CD8-positive, alpha-beta memory T cell (primary cell): ENCODE data around the gene OMA1. TPM values are rescaled to one million over a fixed set of nuclear protein-coding genes. Genes with fewer than 3 reads are reported as not detected.

Source experiments
- CTCF ChIA-PET: fragments of 350-600 bp; sonication (Branson Sonifier 250); formaldehyde crosslinking; loops from one replicate; lab custom pipeline; 2021; ENCODE audit warnings: antibody characterized with exemption; lab: Charles Lee
- POLR2A ChIA-PET: fragments of 350-600 bp; sonication (Branson Sonifier 250); formaldehyde crosslinking; loops from one replicate; lab custom pipeline; 2021; ENCODE audit warnings: antibody characterized with exemption; lab: Charles Lee
- DNase-seq, 5 donors: peaks; one replicate each; pipeline versions ENCODE4 v3.0.0 to v3.0.0-alpha.2; 2020 to 2022; ENCODE audit warnings: mixed read lengths in 1 of 5
- H3K27ac ChIP-seq: one replicate; pipeline ENCODE4 v1.7.0; 2013; ENCODE audit warnings: low read depth, mild to moderate bottlenecking, low read length, moderate library complexity
- H3K27me3 ChIP-seq: 2 replicates; pipeline ENCODE4 v1.7.0; 2013; ENCODE audit warnings: low read length, mild to moderate bottlenecking; ENCODE audit not compliant: insufficient read depth, poor library complexity, severe bottlenecking
- H3K36me3 ChIP-seq: 2 replicates; pipeline ENCODE4 v1.7.0; 2013; ENCODE audit warnings: mild to moderate bottlenecking, low read length, moderate library complexity; ENCODE audit not compliant: insufficient read depth
- H3K4me1 ChIP-seq: 2 replicates; pipeline ENCODE4 v1.7.0; 2013; ENCODE audit warnings: mild to moderate bottlenecking, low read length, moderate library complexity; ENCODE audit not compliant: insufficient read depth
- H3K4me3 ChIP-seq: 2 replicates; pipeline ENCODE4 v1.7.0; 2013; ENCODE audit warnings: mild to moderate bottlenecking, low read length
- H3K9me3 ChIP-seq: 2 replicates; pipeline ENCODE4 v1.7.0; 2013; ENCODE audit warnings: mild to moderate bottlenecking, low read length
- H3K27ac Mint-ChIP-seq, 8 donors: one replicate each; pipeline ENCODE4 v1.8.0; 2020 to 2021; ENCODE audit warnings: mixed read lengths in 8 of 8, mild to moderate bottlenecking in 6 of 8, inconsistent platforms in 3 of 8, moderate library complexity in 3 of 8
- H3K27me3 Mint-ChIP-seq, 2 donors: one replicate each; pipeline ENCODE4 v1.8.0; 2020 to 2021; ENCODE audit warnings: mixed read lengths in 2 of 2, mild to moderate bottlenecking in 1 of 2, moderate library complexity in 1 of 2
- H3K36me3 Mint-ChIP-seq, 3 donors: one replicate each; pipeline ENCODE4 v1.8.0; 2020 to 2021; ENCODE audit warnings: mixed read lengths in 3 of 3, inconsistent platforms in 1 of 3, mild to moderate bottlenecking in 1 of 3
- H3K4me1 Mint-ChIP-seq, 3 donors: one replicate each; pipeline ENCODE4 v1.8.0; 2020 to 2021; ENCODE audit warnings: mixed read lengths in 3 of 3, inconsistent platforms in 1 of 3, mild to moderate bottlenecking in 1 of 3
- H3K4me3 Mint-ChIP-seq, 7 donors: one replicate each; pipeline ENCODE4 v1.8.0; 2020 to 2021; ENCODE audit warnings: mixed read lengths in 7 of 7, mild to moderate bottlenecking in 6 of 7, moderate library complexity in 4 of 7, inconsistent platforms in 2 of 7
- H3K9me3 Mint-ChIP-seq, 5 donors: one replicate each; pipeline ENCODE4 v1.8.0; 2020 to 2022; ENCODE audit warnings: mixed read lengths in 5 of 5, mild to moderate bottlenecking in 3 of 5, moderate library complexity in 2 of 5, inconsistent platforms in 1 of 5
- polyA plus RNA-seq: library from polyadenylated mRNA; unstranded; fragments of 300-500 nt; fragmentation: Illumina TruSeq; gene quantifications from one replicate; pipeline ENCODE4 v1.2.3, GENCODE V29; 2021
- total RNA-seq, 2 experiments: library from RNA; stranded (reverse); gene quantifications; one replicate each; pipeline ENCODE4 v1.2.3, GENCODE V29; 2021

Gene OMA1
- total and polyA plus RNA-seq, 3 experiments from 2014 or later = 15.9 to 40.5 (median 17.6) TPM

DNA sequence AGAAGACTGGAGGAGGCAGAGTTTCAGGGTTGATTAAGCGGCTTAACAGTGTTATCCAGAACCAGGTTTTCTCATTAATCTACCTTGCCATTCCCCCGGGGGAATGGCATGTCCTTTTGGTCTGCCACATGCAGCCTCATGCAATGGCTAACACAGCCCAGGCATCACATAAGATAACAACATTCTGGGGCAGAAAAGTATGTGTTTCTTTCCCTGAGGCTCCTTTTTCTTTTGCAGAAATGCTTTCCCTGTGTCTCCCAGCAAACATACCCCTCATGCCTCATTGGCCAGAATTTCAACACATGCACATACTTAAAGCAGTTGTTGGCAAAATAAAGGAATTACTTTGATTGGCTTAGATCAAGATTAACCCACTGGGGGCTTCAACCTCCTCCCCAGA lies 98.6 kb downstream of the OMA1 start:
- Mint-ChIP-seq H3K4me1 (no peaks in the 10 kb centered on the region), H3K9me3 (peaks cover 0 to 2% (median 0%) of the 10 kb centered on the region in 5 donors)
- CTCF ChIA-PET = no interaction called here

DNA sequence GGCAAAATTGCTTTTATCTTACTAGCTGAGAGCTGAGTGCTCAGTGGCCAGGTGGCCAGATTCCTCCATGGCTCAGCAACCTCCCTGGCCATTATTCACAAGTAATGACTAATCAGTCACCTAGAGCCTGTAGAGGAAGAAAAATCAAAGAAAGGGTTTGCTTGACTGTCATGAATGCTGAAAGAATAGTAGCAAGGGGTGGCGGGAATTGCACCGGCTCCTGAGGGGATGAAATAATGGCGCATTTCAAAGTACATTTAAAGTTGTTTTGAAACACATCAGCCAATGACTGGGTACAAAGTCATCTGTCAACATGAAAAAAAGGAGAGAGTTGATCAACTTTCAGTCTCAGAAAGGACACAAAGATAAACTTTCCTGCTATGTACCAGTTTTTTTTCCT lies 99.5 kb downstream of the OMA1 start:
- POLR2A ChIA-PET = no interaction called here
- Histone ChIP-seq H3K36me3 (no peaks in the 10 kb centered on the region), H3K4me3 (no peak overlapping the region), H3K9me3 (no peaks in the 10 kb centered on the region), H3K4me1 (no peaks in the 10 kb centered on the region), H3K27me3 (no peaks in the 10 kb centered on the region), H3K27ac (no peak overlapping the region)
- CTCF ChIA-PET = no interaction called here
- no peak overlapping the region for H3K4me3 Mint-ChIP-seq
- H3K27me3 Mint-ChIP-seq = peaks cover 0 to 5% of the 10 kb centered on the region in 2 donors
- DNase-seq = no peak
- H3K36me3 Mint-ChIP-seq = peaks cover 0 to 14% (median 11%) of the 10 kb centered on the region in 3 donors
- no peak overlapping the region for H3K27ac Mint-ChIP-seq
- peaks cover 0 to 2% (median 0%) of the 10 kb centered on the region in 5 donors for H3K9me3 Mint-ChIP-seq
- H3K4me1 Mint-ChIP-seq = no peaks in the 10 kb centered on the region

More for the DNA sequence above, 98.6 kb downstream of the OMA1 start:
- Histone ChIP-seq H3K4me1 (no peaks in the 10 kb centered on the region), H3K27ac (no peak overlapping the region), H3K36me3 (no peaks in the 10 kb centered on the region), H3K27me3 (no peaks in the 10 kb centered on the region), H3K4me3 (no peak overlapping the region), H3K9me3 (no peaks in the 10 kb centered on the region)
- Mint-ChIP-seq H3K27me3 (peaks cover 0 to 5% of the 10 kb centered on the region in 2 donors), H3K4me3 (no peak overlapping the region), H3K36me3 (peaks cover 1 to 14% (median 11%) of the 10 kb centered on the region in 3 donors), H3K27ac (peak overlapping the region in 1 of 8 donors; percentile 11)
- POLR2A ChIA-PET = no interaction called here
- no peak for DNase-seq

DNA sequence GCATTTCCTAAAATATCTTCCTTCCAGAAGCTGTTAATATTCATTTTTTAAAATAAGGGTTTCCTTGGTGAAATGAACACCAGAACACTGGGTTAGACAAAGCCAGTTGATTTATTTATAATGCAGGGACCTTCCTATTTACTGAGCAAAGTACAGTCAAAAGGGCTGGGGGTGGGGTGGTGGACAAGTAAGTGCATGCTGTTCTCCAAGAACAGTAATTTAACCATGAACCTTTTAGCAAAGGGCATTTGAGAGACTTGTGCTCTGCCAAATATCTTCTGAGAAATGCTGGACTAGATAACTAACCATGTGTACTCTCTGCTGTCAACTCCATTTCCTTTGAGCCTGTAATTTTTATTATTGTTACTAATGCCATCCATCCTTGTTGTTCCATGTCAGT lies 100.2 kb downstream of the OMA1 start:
- Mint-ChIP-seq H3K4me3 (no peak overlapping the region), H3K36me3 (peaks cover 0 to 17% (median 14%) of the 10 kb centered on the region in 3 donors), H3K27me3 (peaks cover 0 to 5% of the 10 kb centered on the region in 2 donors), H3K4me1 (peaks cover 0 to 2% (median 0%) of the 10 kb centered on the region in 3 donors), H3K9me3 (peaks cover 0 to 2% (median 0%) of the 10 kb centered on the region in 5 donors), H3K27ac (no peak overlapping the region)
- Histone ChIP-seq H3K4me1 (no peaks in the 10 kb centered on the region), H3K27me3 (no peaks in the 10 kb centered on the region), H3K27ac (no peak overlapping the region), H3K36me3 (no peaks in the 10 kb centered on the region), H3K9me3 (no peaks in the 10 kb centered on the region), H3K4me3 (no peak overlapping the region)
- DNase-seq = no peak
- CTCF ChIA-PET = no interaction called here
- POLR2A ChIA-PET = no interaction called here

DNA sequence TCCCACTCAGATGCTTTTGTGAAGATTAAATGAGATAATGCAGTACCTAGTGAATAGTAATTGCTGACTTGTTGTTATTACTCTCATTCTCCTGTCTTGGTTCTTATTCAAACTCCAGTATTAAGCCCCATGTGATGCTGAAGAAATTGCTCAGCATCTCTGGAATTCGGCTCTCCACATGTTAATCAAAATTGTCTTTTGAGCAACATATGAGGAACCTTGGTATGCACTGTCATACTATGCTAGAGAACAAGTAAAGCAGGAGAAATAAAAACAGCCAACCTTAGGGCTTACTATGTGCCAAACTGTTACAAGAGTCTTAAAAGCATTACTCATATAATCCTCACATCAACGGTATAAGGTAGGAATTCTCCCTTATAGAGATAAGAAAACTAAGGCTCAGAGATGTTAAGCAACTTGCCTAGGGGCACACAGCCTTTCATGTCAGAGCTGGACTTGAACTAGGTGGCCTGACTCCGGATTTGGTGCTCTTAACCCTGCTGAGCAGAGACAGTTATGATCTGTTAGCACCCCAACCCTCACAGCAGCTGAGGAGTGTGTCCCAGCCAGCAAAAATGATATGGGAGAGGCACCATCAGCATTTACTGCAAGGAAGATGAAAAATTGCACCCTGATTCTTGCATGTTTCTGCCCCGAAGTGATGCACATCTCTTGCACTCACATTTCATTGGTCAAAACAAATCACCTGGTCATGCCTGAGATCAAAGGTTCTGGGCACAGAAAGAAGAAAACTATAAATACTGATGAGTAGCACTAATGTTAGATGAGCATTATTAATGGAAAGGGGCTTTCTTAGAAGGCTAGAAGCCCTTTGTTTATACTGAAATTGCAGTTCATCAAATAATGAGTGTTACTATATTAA lies 102.3 kb downstream of the OMA1 start:
- Histone ChIP-seq H3K27me3 (no peaks in the 10 kb centered on the region), H3K4me1 (no peaks in the 10 kb centered on the region), H3K36me3 (no peaks in the 10 kb centered on the region), H3K27ac (no peak overlapping the region), H3K4me3 (no peak overlapping the region), H3K9me3 (no peaks in the 10 kb centered on the region)
- Mint-ChIP-seq H3K4me3 (no peak overlapping the region), H3K27ac (no peak overlapping the region), H3K36me3 (peaks cover 0 to 19% (median 17%) of the 10 kb centered on the region in 3 donors), H3K27me3 (peaks cover 0 to 2% of the 10 kb centered on the region in 2 donors), H3K4me1 (peaks cover 0 to 2% (median 0%) of the 10 kb centered on the region in 3 donors), H3K9me3 (peaks cover 0 to 2% (median 0%) of the 10 kb centered on the region in 5 donors)
- POLR2A ChIA-PET = no interaction called here
- CTCF ChIA-PET = no interaction called here
- DNase-seq = no peak

DNA sequence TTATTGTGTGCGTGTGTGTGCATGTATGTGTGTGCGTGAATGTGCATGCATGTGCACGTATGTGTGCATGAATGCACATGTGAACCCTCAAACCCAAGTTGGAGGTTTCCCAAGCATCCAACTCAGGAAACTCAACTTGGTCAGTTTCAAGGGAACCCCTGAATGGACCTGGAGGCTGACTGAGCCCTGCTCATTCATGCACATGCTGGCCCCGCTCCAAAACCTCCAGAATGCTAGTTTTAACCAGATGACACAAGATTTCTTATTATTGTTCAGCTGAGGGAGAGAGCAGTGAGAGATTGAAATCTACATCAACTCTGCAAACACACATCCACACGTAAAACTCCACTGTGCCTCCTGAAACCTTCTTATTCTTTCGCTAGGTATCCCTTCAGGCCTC lies 104.4 kb downstream of the OMA1 start:
- H3K4me1 Mint-ChIP-seq = peaks cover 0 to 2% (median 0%) of the 10 kb centered on the region in 3 donors
- Histone ChIP-seq H3K4me3 (no peak overlapping the region), H3K36me3 (no peaks in the 10 kb centered on the region), H3K9me3 (no peaks in the 10 kb centered on the region), H3K27me3 (no peaks in the 10 kb centered on the region), H3K4me1 (no peaks in the 10 kb centered on the region), H3K27ac (no peak overlapping the region)
- H3K9me3 Mint-ChIP-seq = no peaks in the 10 kb centered on the region
- ChIA-PET CTCF (no interaction called here), POLR2A (no interaction called here)
- H3K4me3 Mint-ChIP-seq = no peak overlapping the region
- H3K36me3 Mint-ChIP-seq = peaks cover 0 to 15% (median 9%) of the 10 kb centered on the region in 3 donors
- no peaks in the 10 kb centered on the region for H3K27me3 Mint-ChIP-seq
- no peak for DNase-seq
- H3K27ac Mint-ChIP-seq = no peak overlapping the region

DNA sequence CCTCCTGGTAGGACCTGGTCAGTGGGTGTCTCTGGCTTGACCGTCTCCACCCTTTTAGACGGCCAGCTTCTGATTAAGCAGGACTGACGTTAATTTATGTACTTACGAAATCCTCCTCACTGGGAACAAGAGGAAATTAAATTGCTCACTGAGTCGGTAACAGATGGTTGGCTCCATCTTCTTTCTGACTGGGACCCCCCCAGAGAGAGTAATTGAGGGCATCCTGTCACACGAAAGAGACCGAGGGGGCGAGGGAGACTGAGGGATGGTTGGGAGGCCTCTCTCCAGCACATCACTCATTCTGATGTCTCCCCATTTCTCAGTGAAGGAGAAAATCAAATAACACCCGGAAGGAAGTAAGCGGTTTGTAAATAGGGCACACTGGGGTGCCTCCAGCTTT lies 104.8 kb downstream of the OMA1 start:
- no peak overlapping the region for H3K4me3 Mint-ChIP-seq
- Histone ChIP-seq H3K4me1 (no peaks in the 10 kb centered on the region), H3K27ac (no peak overlapping the region), H3K27me3 (no peaks in the 10 kb centered on the region), H3K36me3 (no peaks in the 10 kb centered on the region), H3K9me3 (no peaks in the 10 kb centered on the region), H3K4me3 (no peak overlapping the region)
- ChIA-PET POLR2A (no interaction called here), CTCF (no interaction called here)
- H3K36me3 Mint-ChIP-seq = peaks cover 0 to 15% (median 9%) of the 10 kb centered on the region in 3 donors
- H3K9me3 Mint-ChIP-seq = no peaks in the 10 kb centered on the region
- no peak for DNase-seq
- H3K27me3 Mint-ChIP-seq = no peaks in the 10 kb centered on the region
- H3K27ac Mint-ChIP-seq = no peak overlapping the region
- peaks cover 0 to 2% (median 0%) of the 10 kb centered on the region in 3 donors for H3K4me1 Mint-ChIP-seq

DNA sequence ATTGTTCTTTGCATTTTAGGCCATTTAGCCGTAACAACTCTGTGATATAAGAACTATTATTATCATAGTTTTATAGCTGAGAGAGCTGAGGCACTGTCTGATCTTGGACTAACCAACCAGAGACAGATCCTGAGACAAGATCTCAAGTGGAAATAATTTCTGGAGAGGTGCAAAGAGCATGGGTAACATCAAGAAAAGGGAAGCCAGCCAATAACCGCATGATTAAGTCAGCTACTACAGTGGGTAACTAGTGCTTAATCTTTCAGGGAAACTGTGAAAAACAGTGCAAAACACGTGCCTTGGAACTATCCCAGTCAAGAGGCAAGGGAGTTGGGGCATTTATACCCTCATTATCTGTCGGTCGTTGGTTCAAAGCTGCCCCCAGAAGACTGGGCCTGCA lies 105.8 kb downstream of the OMA1 start:
- no peak overlapping the region for H3K4me3 Mint-ChIP-seq
- peaks cover 0 to 14% (median 9%) of the 10 kb centered on the region in 3 donors for H3K36me3 Mint-ChIP-seq
- no peak overlapping the region for H3K27ac ChIP-seq
- no peaks in the 10 kb centered on the region for H3K9me3 Mint-ChIP-seq
- no peaks in the 10 kb centered on the region for H3K27me3 Mint-ChIP-seq
- H3K4me1 Mint-ChIP-seq = peaks cover 0 to 2% (median 0%) of the 10 kb centered on the region in 3 donors
- ChIA-PET CTCF (no interaction called here), POLR2A (no interaction called here)
- H3K27me3 ChIP-seq = no peaks in the 10 kb centered on the region
- no peak overlapping the region for H3K4me3 ChIP-seq
- no peak overlapping the region for H3K27ac Mint-ChIP-seq
- no peaks in the 10 kb centered on the region for H3K9me3 ChIP-seq
- H3K4me1 ChIP-seq = no peaks in the 10 kb centered on the region
- H3K36me3 ChIP-seq = no peaks in the 10 kb centered on the region
- no peak for DNase-seq

DNA sequence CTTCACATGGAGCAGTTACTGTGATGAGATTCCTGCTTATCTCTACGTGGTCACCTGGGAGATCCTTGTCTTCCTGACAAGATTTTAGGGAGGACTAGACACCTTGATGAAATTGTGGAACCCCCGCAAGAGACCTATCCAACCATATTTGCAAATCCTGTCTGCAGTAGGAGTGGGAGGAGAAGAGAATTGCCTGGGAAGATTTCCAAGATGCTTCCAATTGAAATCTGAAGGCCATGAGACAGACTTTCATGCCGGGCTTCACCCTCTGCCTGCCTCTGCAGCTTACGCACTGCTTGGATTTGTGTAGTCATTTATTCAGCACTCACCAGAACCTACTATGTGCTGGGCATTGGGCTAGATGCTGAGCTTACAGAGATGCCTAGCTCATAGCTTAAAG lies 106.6 kb downstream of the OMA1 start:
- Mint-ChIP-seq H3K27me3 (no peaks in the 10 kb centered on the region), H3K4me1 (peaks cover 0 to 2% (median 0%) of the 10 kb centered on the region in 3 donors), H3K4me3 (no peak overlapping the region), H3K9me3 (no peaks in the 10 kb centered on the region), H3K27ac (no peak overlapping the region), H3K36me3 (peaks cover 0 to 14% (median 9%) of the 10 kb centered on the region in 3 donors)
- ChIA-PET POLR2A (no interaction called here), CTCF (no interaction called here)
- Histone ChIP-seq H3K4me3 (no peak overlapping the region), H3K27ac (no peak overlapping the region), H3K27me3 (no peaks in the 10 kb centered on the region), H3K9me3 (no peaks in the 10 kb centered on the region), H3K4me1 (no peaks in the 10 kb centered on the region), H3K36me3 (no peaks in the 10 kb centered on the region)
- DNase-seq = no peak
